Colonic mucosa (tissue), 4 donors: Measurements from ENCODE around the gene TTC24. TPM values are rescaled to one million over a fixed set of nuclear protein-coding genes. Genes with fewer than 3 reads are reported as not detected.
A peak's percentile ranks its signal among the peaks of the same experiment; 100 is the strongest.
"Not testable (repeated sequence)": the region's sequence is repeated elsewhere in the genome, so short reads cannot be mapped to it uniquely, and the experiment has no call there.

Experiments used
- DNase-seq: peaks from one replicate; pipeline ENCODE4 v3.0.0-alpha.2; 2020
- H3K27ac ChIP-seq: fragments of 200-600 bp; one replicate; pipeline ENCODE4 v1.8.0; 2021
- H3K27me3 ChIP-seq: fragments of 200-600 bp; one replicate; pipeline ENCODE4 v1.8.0; 2021
- H3K36me3 ChIP-seq: fragments of 200-600 bp; one replicate; pipeline ENCODE4 v1.8.0; 2021
- H3K4me1 ChIP-seq: fragments of 200-600 bp; one replicate; pipeline ENCODE4 v1.8.0; 2021; ENCODE audit warnings: mild to moderate bottlenecking
- H3K4me3 ChIP-seq: fragments of 200-600 bp; one replicate; pipeline ENCODE4 v1.8.0; 2021
- H3K9ac ChIP-seq, 2 donors: one replicate each; pipeline ENCODE4 v1.7.0; 2013; ENCODE audit warnings: control low read depth in 2 of 2, low read depth in 2 of 2, low read length in 2 of 2
- H3K9me3 ChIP-seq: fragments of 200-600 bp; one replicate; pipeline ENCODE4 v1.8.0; 2021
- intact Hi-C: fragments of 100-400 bp; cut with DNase I; formaldehyde crosslinking; loops from one replicate; pipeline ENCODE4 v1.14.1; 2022
- total RNA-seq, 2 donors: library from RNA; stranded (reverse); fragmentation: NEBNext Ultra II Directional in 1 of 2; extraction: Animal tissue kit (Norgen Biotek cat#: 25700) in 1 of 2; gene quantifications; one replicate each; pipeline ENCODE4 v1.2.1, GENCODE V29; 2021
- TF ChIP-seq, protein P1 (sequence below): fragments of 200-600 bp; IDR thresholded peaks from one replicate; pipeline ENCODE4 v1.8.0; 2022; ENCODE audit warnings: antibody characterized with exemption, mild to moderate bottlenecking
- donor health status: healthy.
- donor health status: DM: no; HTN: no; CAD: no.
- donor health status: DM: no; HTN: no; CAD: no.

The TTC24 gene
- total RNA-seq, 2 donors from 2014 or later: not detected

DNA sequence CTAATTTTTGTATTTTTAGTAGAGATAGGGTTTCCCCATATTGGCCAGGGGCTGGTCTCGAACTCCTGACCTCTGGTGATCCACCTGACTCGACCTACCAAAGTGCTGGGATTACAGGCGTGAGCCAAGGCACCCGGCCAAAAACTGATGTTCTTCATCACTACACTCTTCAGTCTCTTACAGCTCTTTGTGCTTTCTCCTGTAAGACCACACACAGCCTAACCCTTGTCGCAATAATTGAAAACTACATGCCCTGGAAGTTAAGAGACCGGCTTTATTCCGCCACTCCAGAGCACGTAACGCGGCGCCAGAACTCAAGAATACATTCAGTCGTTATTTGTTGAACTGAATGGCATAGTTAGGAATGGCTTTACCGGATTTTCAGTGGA lies 21.2 kb downstream of the TTC24 start:
- Histone ChIP-seq H3K4me1 (peaks cover 5% of the 10 kb centered on the region), H3K9me3 (no peaks in the 10 kb centered on the region), H3K27me3 (no peaks in the 10 kb centered on the region), H3K9ac (peak overlapping the region; percentile 69 to 75), H3K36me3 (no peaks in the 10 kb centered on the region), H3K4me3 (peak overlapping the region; percentile 67), H3K27ac (peak overlapping the region; percentile 58)
- TF ChIP-seq, protein P1, sequence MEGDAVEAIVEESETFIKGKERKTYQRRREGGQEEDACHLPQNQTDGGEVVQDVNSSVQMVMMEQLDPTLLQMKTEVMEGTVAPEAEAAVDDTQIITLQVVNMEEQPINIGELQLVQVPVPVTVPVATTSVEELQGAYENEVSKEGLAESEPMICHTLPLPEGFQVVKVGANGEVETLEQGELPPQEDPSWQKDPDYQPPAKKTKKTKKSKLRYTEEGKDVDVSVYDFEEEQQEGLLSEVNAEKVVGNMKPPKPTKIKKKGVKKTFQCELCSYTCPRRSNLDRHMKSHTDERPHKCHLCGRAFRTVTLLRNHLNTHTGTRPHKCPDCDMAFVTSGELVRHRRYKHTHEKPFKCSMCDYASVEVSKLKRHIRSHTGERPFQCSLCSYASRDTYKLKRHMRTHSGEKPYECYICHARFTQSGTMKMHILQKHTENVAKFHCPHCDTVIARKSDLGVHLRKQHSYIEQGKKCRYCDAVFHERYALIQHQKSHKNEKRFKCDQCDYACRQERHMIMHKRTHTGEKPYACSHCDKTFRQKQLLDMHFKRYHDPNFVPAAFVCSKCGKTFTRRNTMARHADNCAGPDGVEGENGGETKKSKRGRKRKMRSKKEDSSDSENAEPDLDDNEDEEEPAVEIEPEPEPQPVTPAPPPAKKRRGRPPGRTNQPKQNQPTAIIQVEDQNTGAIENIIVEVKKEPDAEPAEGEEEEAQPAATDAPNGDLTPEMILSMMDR: no peak
- intact Hi-C loops: loop anchor here (5.0 kb wide), 1 partner anchor 148 kb away; no protein-coding TSS in a partner anchor
- DNase-seq: no peak

DNA sequence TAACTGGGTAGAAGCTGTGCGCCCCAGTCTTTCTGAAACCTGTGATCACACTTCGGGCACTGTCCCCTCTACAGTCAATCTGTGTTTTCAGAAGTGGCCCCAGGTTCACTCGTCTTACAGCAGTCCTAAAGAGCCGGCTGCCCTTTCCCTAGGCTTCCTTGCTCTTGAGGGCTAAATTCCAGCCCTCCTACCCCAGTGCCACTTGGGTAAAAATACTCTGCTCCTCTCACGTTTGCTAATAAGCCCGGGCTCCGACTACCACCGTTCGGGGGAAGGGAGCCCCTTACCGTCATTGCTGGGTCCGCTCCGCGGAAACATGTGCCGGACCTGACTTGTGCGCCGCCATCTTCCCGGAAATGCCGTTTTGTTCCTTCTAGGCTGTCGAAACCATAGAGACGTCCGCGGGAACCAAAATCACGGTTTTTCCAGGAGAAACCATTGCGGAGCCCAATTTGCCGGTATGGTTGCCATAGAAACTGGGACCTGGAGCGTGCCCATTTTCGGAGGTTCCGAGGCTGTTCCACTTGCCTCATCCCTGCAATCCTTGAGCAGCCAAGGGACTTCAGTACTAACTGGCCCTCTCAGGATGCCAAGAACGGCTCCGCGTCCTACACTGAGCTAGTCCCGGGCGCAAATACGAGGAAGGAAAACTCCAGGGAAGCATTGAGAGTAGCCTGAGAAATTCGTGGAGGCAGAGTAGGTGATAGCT lies 21.8 kb downstream of the TTC24 start, which contains the start of gene GPATCH4:
Gene GPATCH4, minus strand, starts transcription at position 358 of the 709 bp plus-strand sequence.
- peaks cover 5% of the 10 kb centered on the region for H3K4me1 ChIP-seq
- peak; percentile 83 for DNase-seq
- H3K27me3 ChIP-seq: no peaks in the 10 kb centered on the region
- peak within 1 kb of the TSS; percentile 58 for H3K27ac ChIP-seq
- H3K9me3 ChIP-seq: no peaks in the 10 kb centered on the region
- intact Hi-C loops: loop anchor here (5.0 kb wide), 1 partner anchor 149 kb away; no protein-coding TSS in a partner anchor
- no peaks in the 10 kb centered on the region for H3K36me3 ChIP-seq
- H3K4me3 ChIP-seq: peak within 1 kb of the TSS; percentile 67
- TF ChIP-seq, protein P1: no peak
- peak within 1 kb of the TSS; percentile 69 to 75 for H3K9ac ChIP-seq

DNA sequence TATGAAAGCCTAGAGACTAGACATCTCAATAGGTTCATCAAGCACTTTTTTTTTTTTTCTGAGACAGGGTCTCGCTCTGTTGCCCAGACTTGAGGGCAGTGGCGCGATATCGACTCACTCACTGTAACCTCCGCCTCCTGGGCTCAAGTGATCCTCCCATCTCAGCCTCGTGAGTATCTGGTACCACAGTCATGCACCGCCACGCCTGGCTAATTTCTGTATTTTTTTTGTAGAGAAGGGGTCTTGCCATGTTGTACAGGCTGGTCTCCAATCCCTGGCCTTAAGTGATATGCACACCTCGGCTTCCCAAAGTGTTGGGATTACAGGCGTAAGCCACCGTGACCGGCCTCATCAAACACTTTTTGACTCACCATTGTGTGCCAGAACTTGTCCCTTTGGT lies 22.4 kb downstream of the TTC24 start:
- H3K4me1 ChIP-seq: peaks cover 5% of the 10 kb centered on the region
- no peaks in the 10 kb centered on the region for H3K36me3 ChIP-seq
- TF ChIP-seq, protein P1: no peak
- H3K9me3 ChIP-seq: no peaks in the 10 kb centered on the region
- intact Hi-C loops: loop anchor here (5.0 kb wide), 1 partner anchor 150 kb away; no protein-coding TSS in a partner anchor
- no peak for DNase-seq
- peak overlapping the region; percentile 67 for H3K4me3 ChIP-seq
- H3K27ac ChIP-seq: peak overlapping the region; percentile 58
- no peaks in the 10 kb centered on the region for H3K27me3 ChIP-seq
- H3K9ac ChIP-seq: peak overlapping the region in 1 of 2 donors; percentile 75

DNA sequence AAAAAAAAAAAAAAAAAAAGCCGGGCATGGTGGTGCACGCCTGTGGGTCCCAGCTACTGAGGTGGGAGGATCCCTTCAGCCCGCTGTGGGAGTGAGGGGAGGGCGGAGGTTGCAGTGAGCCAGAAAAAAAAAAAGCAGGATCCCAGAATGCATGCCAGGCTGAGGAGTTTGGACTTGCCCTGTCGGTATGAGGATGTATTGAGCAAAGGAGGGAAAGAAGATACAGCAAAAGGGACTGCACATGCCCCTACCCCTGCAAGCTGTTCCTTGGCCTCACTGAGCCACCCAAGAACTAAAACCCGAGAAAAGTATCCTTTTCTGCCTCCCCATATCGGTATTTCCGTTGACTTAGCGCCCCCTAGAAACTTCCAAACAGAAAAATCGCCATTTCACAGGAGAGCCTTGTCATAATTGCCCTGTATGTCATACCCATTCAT lies 23.1 kb downstream of the TTC24 start:
- Histone ChIP-seq H3K27ac (no peak overlapping the region), H3K9ac (peak overlapping the region in 1 of 2 donors; percentile 9), H3K27me3 (no peaks in the 10 kb centered on the region), H3K4me1 (peaks cover 5% of the 10 kb centered on the region), H3K36me3 (no peaks in the 10 kb centered on the region), H3K4me3 (no peak overlapping the region), H3K9me3 (no peaks in the 10 kb centered on the region)
- intact Hi-C loops: loop anchor here (5.0 kb wide), 1 partner anchor 150 kb away; no protein-coding TSS in a partner anchor
- TF ChIP-seq, protein P1: peak; percentile 20
- peak; percentile 31 for DNase-seq

DNA sequence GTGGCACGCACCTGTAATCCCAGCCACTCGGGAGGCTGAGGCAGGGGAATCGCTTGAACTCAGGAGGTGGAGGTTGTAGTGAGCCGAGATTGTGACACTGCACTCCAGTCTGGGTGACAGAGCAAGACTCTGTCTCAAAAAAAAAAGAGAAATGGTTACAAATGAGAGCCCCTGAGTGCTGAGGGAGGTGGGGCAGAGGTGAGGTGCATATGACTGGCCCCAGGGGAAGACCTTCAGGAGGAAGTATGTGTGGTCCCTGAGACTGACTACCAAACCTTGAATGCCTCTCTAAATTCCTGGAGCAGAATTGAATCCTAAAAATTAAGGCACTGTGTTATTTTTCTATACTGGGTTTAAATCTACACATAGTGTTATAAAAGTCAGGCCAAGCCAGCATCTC lies 27.8 kb downstream of the TTC24 start:
- intact Hi-C loops, H3K9ac ChIP-seq, H3K9me3 ChIP-seq, DNase-seq, H3K27me3 ChIP-seq, H3K27ac ChIP-seq, H3K36me3 ChIP-seq, H3K4me1 ChIP-seq, H3K4me3 ChIP-seq: not testable (repeated sequence)
